Left ventricle myocardium superior (tissue), 1 donor: ENCODE results near the gene HNRNPUL1. TPM values are rescaled to one million over a fixed set of nuclear protein-coding genes. Genes with fewer than 3 reads are reported as not detected.
"Not testable (repeated sequence)": the region's sequence is repeated elsewhere in the genome, so short reads cannot be mapped to it uniquely, and the experiment has no call there.

Experiments
- ATAC-seq: fragments of 200-7000 bp; cut with Tn5 transposase; one replicate; pipeline ENCODE4 v1.9.1; 2020; ENCODE audit warnings: mild to moderate bottlenecking, moderate library complexity
- DNase-seq: peaks from one replicate; pipeline ENCODE4 v3.0.0-alpha.2; 2020
- intact Hi-C: fragments of 100-400 bp; cut with micrococcal nuclease; formaldehyde crosslinking; loops from one replicate; pipeline ENCODE4 v1.11.0; 2022
- total RNA-seq: library from RNA; stranded (reverse); fragmentation: NEBNext Ultra II Directional; extraction: Animal tissue kit (Norgen Biotek cat#: 25700); gene quantifications from one replicate; pipeline ENCODE4 v1.2.1, GENCODE V29; 2021
- donor health status: DM: no; HTN: yes; CAD: no; lungs with severe emphysema.

The HNRNPUL1 gene
- total RNA-seq, 1 donor from 2014 or later, result 128 TPM

DNA sequence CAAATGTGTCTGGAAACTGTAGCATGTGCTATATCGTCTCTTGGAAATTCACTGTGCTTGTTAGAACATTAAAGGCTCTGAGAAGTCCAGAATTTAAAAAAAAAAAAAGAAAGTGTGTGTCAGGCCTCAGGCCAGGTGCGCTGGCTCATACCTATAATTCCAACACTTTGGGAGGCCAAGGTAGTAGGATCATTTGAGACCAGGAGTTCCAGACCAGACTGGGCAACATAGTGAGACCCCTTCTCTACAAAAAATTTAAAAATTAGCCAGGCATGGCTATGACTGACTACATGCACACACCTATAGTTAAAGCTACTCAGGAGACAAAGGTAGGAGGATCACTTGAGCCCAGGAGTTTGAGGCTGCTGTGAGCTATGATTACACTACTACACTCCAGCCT is 4.9 kb downstream of the HNRNPUL1 start:
- no peak for ATAC-seq
- intact Hi-C loops, result no loop called here
- no peak for DNase-seq

DNA sequence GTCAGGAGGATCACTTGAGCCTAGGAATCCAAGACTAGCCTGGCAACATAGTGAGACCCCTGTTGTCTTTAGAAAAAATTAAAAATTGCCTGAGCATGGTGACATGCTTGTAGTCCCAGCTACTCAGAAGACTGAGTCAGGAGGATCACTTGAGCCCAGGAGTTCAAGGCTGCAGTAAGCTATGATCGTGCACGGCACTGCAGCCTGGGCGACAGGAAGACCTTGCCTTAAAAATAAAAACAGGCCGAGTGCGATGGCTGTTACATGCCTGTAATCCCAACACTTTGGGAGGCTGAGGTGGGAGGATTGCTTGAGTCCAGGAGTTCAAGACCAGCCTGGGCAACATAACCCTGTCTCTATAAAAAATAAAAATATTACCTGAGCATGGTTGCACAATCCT is 5.4 kb downstream of the HNRNPUL1 start:
- DNase-seq (no peak), ATAC-seq (no peak)
- intact Hi-C loops, result no loop called here

DNA sequence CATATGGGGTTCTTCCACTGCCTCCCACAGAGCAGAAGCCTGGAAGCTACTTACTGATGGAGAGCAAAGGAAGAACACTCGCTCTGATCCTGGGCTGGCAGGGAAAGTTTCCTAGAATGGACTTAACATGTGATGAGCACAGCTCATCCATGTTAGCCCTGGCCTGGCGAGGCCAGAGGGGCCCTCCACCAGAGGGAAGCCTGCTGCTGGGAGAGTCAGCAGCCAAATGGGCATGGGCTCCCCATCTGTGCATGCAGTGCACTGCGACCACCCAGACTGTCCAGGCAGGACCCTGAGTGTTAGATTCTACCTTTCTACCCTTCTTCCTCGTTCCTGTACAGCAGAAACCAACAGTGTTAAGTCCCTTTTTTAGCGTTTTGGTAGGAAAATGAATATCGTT is 8.9 kb downstream of the HNRNPUL1 start:
- DNase-seq (no peak), ATAC-seq (no peak)
- intact Hi-C loops, result no loop called here

DNA sequence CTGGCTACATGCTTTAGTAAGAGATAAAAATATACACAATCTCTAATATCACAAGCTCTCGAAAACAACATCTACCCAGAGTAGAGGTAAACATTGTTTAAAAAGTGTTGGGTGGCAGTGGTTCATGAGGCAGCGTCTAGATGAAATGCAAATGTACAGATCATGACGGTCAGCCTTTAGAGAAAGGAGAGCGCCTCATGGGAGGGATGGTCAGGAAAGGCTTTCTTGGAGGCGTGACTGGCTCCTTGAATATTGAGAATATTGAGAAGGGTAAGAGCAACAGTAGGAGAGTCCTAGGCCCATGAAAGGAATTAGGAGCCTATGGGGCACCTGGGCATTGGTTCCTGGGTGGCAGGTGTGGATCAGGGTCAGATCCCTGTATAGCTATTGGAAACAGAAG is 10.6 kb downstream of the HNRNPUL1 start:
- ATAC-seq (no peak), DNase-seq (no peak)
- intact Hi-C loops, result no loop called here

DNA sequence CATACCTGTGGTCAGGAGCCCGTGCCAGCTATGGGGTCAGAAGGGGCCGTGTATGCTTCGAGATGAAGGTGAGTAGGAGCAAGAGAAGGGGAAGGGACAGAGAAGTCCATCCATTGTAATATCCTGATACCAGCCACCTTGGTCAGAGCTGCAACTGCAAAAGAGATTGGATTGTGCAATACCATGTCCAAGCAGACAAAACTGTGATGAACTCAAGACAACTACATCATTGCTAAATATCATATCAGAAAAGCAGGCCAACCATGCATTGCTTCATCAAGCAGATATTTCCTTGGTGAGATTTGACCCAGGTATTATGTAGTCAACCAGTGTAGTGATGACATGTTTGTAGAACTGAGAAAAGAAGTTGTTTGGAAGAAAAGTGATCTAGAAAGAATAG is 12.1 kb downstream of the HNRNPUL1 start:
- intact Hi-C loops, result no loop called here
- ATAC-seq, result no peak
- DNase-seq, result no peak

DNA sequence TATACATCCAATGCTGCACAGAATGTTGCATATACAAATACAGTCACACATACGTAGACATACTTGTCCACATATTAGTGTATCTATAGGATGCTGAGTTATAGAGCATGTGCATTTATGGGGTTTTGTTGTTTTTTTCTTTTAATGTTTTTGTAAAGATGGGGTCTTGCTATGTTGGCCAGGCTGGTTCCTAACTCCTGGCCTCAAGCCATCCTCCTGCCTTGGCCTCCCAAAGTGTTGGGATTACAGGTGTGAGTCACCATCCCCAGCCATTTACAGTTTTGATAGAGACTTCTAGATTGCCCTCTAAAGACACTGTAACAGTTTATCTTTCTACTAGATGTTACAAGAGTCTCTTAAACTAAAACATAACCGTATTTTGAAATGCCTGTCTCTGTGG is 14.3 kb downstream of the HNRNPUL1 start:
- no peak for ATAC-seq
- no peak for DNase-seq
- intact Hi-C loops, result no loop called here

DNA sequence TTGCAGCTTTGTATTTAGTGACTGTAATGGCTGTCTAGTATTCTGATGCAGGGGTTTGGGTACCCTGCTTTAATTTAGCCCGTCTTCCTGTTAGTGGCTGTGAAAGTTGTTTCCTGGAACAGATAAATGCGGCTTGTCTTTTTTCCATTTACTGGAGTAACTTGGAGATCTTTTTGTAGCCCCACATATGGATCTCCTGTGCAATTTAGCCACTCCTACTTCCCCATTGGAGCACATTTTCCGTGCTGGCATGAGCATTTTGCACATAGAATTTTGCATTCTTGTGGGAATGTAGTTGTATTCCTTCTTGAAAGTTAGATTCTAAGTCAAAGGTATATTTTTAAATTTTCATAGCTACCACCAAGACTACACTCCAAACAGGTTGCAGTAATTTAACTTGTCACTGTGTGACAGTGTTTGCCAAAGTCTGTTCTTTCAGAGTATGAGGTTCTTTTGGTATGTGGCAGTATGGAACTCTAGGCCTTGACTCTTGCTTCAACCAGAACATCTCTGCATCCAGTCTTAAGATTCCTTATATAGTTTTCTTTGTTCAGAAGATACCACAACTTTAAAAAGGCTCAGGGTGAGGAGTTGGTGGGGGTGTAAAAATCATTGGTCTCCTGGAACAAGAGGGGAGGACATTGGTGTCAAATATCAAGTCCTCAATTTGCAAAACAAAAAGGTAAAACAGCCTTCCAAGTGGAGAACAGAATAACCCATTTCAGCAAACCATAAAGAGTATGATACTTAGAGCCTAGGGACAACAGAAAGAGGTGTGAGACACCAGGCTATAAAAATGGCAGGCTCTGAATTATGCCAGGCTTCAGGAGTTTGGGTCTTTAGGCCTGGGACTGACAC is 24.7 kb downstream of the HNRNPUL1 start:
- no peak for ATAC-seq
- no peak for DNase-seq

DNA sequence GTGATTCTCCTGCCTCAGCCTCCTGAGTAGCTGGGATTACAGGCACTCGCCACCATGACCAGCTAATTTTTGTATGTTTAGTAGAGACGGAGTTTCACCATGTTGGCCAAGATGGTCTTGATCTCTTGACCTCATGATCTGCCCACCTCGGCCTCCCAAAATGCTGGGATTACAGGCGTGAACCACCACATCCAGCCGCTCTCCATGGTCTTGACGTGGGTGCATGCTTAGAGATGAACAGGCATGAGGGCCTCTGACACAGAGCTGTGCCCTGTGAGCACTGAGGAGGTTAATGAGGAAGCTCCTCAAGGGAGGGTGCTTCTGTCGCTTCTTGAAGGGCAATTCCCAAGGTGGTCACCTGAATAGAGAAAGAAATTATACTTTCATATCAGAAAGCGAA is 25.6 kb downstream of the HNRNPUL1 start:
- DNase-seq, ATAC-seq: not testable (repeated sequence)

More for the DNA sequence above, 24.7 kb downstream of the HNRNPUL1 start:
- intact Hi-C loops, result no loop called here

DNA sequence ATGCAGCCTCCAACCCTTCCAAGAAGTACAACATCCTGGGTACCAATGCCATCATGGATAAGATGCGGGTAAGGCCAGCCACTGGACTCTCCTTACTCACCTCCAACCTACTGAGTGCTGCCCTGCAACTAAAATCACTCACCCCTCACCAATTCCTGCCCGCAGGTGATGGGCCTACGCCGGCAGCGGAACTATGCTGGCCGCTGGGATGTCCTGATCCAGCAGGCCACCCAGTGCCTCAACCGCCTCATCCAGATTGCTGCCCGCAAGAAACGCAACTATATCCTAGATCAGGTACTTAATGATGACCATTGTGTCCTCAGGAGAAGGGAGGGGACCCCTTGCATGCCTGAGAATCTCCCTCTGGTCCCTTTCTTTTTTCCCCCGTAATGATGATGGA is 30.2 kb downstream of the HNRNPUL1 start:
- DNase-seq (no peak), ATAC-seq (no peak)
- intact Hi-C loops, result no loop called here

More for the DNA sequence above, 25.6 kb downstream of the HNRNPUL1 start:
- intact Hi-C loops, result not testable (repeated sequence)

DNA sequence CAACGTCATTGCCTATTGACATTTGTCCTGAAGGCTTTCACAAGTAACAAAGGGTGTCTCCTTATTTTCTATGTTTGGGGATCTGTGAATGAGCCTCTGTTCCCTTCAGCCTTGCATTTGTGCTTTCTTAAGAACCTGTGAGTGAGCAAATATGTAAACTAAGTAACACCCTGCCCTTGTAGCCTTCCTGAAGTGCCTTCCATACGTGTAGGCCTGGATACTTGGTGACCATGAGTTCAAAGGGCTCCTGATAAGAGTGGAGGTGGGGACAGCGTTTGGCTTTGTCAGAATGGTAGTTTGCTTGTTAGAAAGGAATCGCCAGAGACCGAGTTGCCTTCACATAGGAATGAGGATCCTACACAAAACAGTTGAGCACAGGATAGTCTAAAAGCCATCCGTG is 31.3 kb downstream of the HNRNPUL1 start:
- intact Hi-C loops, result no loop called here
- no peak for DNase-seq
- no peak for ATAC-seq

DNA sequence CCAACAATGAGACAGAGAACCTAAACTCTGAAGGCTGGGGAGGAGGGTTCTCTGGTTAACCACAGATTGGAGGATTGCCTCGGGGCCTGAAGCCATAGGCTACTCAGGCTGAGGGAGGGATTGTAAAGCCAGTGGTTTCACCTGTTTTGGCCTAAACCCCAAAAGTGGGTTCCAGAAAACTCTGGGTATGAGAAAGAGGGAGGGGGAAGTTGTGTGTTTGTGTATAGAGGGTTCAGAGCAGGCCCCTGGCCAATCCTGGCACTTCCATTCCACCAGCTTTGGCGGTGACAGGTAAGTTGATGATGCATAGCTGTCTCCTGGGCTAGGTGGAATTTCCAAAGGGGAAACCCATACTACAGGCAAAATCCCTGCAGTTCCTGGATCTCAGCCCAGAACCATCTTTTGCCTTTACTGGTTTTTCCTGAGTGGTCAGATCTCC is 32.3 kb downstream of the HNRNPUL1 start:
- ATAC-seq, result no peak
- intact Hi-C loops, result no loop called here
- no peak for DNase-seq

DNA sequence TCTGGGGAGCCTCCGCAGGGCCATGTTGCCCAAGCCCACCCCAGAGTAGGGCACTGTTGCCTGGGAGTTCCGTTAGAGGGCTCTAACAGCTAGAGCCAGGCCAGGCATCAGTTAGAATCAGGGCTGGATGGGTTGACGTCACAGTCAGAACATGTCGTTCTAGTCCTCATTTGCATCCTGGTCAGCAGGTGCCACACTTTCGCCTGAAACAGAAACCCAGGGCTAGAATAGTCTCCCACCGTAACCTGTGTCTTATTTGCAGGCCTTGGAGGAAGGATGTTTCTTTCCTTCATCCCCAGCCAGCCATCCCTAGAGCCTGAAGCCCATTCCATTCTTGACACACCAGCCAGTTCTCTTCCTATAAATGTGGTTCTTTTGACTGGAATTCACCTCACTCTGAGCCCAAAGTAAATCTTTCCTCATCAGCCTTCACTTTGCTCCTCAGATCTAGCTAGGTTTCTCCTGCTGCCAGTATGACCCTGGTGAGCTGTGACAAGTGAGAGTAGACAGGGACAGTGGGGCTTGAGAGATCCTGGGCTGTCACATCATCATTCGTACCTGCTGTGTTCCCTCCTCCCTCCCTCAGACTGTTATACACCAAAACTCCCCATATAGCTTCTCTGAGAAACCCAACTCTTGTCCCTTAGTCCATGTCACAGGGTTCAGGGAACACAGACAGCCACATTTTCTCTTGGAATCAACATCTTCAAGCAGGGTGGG is 33.6 kb downstream of the HNRNPUL1 start:
- DNase-seq (no peak), ATAC-seq (peak; percentile 35)
- intact Hi-C loops, result no loop called here

DNA sequence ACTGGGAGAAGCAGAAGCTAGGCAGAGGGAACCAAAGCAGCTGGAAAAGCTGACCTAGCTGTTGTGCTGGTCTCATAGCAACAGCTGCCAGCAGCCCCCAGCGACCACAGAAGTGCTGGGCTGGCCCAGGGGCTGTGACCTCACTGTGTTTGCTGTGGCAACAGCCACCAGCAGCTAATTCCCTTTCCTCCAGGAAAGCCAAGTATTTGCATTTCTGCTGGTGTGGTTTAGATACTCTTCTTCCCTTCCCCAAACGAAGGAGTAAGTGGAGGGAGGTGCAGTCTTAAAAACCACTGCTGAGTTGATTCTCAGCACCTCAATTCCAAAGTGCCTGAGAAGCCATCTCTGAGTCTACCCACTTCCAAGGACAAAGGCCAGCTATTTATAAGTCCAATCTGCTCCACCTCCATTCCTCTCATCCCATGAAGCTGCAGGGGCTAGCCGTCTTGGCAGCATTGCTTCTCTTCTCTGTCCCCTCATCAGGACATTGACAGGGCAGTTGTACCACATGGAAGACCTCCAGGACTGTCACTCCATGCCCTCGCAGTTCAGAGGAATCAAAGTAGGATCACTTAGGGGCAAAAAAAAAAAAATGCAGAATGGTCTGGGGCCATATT is 34.3 kb downstream of the HNRNPUL1 start:
- DNase-seq (peak; percentile 89), ATAC-seq (peak; percentile 82)
- intact Hi-C loops, result no loop called here

DNA sequence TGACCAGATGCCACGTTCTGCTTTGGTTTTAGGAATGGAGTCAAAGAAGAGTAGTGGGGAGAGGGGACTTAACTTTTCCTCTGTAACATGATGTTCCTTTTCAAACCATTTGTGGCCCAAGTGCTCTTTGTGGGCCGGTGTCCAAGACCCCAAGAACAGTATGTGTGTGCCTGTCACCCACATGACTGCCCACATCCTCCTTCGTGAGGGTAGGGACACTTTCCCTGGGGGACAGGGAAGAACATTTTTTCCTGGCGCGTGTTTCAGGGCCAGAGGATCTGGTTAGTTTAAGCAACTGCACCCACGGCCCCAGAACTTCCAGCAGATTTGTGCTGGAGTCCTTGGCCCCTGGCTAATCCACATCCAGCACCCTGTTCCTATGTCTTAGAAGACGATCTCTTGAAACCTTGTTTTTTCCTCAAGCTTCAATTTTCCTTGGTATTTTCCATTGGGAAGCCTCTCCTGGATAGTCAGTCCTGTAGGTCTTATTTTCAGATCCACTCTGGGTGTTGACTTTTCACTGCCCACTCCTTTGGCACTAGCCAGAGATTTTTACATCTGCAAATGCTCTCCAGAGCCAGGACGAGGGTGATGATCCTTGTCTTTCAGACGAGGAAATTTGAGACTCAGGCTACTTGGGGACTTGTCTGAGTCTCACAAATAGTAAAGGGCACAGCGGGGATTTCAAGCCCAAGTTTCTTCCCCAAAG is 35.0 kb downstream of the HNRNPUL1 start:
- ATAC-seq (peak; percentile 40), DNase-seq (no peak)
- intact Hi-C loops, result no loop called here

DNA sequence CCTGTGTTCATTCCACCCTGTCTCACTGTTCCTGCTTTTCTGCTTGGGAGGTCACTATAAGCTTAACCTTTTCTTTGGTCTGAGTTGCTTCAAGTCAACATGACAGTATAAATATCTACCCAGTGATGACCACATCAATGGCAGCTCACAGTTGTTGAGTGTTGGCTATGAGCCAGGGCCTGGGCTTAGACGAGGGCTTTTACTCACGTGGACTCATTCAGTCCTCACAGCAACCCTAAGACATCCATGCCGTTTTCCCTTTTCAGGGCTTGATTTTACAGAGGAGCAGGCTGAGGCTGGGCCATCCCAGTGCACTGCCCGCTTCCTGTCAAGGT is 35.5 kb downstream of the HNRNPUL1 start:
- ATAC-seq (peak; percentile 63), DNase-seq (peak; percentile 80)
- intact Hi-C loops, result no loop called here

DNA sequence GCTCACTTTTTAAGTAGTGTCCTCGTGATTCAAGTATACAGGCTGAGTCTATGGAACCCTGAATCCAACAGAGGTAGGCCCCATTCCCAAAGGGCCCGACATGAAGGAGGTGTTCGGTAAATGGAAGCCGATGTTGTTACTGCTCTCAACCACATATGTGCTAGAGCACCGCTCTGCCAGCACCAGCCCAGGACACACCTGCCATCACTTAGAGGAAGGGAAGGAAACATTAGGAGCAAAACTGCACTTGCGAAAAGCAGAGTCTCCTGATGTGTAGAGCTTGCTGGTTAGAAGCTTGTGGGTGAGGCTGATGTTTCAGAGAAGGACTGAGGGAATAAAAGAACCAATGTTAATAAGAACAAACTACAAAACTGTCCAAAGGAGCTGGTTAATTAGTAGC is 36.4 kb downstream of the HNRNPUL1 start:
- intact Hi-C loops, result no loop called here

DNA sequence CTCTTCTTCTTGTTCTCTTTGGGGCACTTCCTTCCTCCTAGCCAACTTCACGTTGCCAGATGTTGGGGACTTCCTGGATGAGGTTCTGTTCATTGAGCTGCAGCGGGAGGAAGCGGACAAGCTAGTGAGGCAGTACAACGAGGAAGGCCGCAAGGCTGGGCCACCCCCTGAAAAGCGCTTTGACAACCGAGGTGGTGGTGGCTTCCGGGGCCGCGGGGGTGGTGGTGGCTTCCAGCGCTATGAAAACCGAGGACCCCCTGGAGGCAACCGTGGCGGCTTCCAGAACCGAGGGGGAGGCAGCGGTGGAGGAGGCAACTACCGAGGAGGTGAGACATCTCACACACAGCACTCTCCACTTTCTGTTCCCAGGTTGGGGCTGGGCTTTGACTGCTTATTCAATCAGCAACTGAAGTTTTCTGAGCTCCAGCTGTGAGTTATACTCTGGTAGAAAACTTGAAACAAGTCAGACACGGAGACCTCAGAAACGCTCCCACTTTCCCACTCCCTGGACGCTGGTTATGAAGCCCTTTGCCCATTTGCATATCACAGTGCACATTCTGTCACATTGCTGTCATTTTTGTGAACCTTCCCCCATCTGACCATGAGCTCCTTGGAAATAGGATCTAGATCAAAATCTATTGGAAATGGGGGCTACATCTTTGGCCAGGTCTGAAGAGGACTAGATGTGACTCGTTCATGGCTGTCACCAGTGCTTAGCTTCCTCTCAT is 38.6 kb downstream of the HNRNPUL1 start:
- ATAC-seq (no peak), DNase-seq (no peak)
- intact Hi-C loops, result no loop called here

More for the DNA sequence above, 36.4 kb downstream of the HNRNPUL1 start:
- ATAC-seq, result no peak
- no peak for DNase-seq

DNA sequence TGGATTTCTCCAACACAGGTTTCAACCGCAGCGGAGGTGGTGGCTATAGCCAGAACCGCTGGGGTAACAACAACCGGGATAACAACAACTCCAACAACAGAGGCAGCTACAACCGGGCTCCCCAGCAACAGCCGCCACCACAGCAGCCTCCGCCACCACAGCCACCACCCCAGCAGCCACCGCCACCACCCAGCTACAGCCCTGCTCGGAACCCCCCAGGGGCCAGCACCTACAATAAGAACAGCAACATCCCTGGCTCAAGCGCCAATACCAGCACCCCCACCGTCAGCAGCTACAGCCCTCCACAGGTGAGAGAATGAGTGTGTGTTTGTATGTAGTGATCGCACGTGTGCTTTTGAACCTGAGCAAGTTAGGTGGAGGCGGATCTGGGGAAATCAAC is 39.8 kb downstream of the HNRNPUL1 start:
- DNase-seq, result no peak
- intact Hi-C loops, result no loop called here
- no peak for ATAC-seq
